Measurements from ENCODE around the gene SCMH1. TPM values are rescaled to one million over a fixed set of nuclear protein-coding genes. Genes with fewer than 3 reads are reported as not detected.

The SCMH1 gene
- total RNA-seq, 1 experiment from 2014 or later = 21.6 TPM

Other genes with a start within 250 kb of the SCMH1 start
- gene SLFNL1, start 220.6 kb downstream of the SCMH1 start, total RNA-seq (2014; rRNA removed) = 0.17 TPM in 1 of 2 replicates, not detected in the other
- 0.19 and 0.23 TPM in 2 replicates for gene FOXO6, start 119.1 kb upstream of the SCMH1 start, total RNA-seq (2014; rRNA removed)
- gene EDN2, start 242.4 kb upstream of the SCMH1 start, total RNA-seq (2014; rRNA removed) = not detected in 2 replicates

Measured in LHCN-M2 (cell line).